ENCODE data around the gene GMEB2.

Gene GMEB2

DNA sequence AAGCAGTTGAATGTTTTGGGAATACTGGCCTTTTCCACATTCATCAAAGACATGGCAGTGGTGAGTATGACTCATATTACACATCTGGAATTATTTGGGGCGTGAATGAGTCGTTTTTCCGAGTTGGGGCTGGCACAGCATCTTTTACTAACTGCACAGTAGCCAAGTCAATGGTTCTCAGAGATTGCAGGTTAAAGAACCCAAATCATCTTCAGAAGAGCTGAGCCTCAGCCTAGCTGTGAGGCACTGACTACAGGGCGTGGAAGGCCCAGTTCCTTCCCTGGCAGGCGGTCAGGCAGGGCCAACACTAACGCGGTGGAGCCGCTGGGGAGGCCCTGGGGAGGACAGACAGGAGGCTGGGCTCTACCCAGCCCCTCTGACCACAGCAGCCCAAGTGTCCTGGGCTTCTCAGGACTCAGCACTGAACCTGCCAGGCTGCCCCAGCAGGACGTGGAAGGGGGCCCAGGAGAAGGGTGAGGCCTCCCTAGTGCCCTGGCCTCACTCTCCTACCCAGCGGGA, 32.8 kb downstream of the GMEB2 start:
- Histone ChIP-seq H3K36me3 (ENCODE audit: insufficient read depth, low read length) (no peaks in the 10 kb centered on the region; the same call in 1 of the 2 replicates), H3K4me3 (no peak overlapping the region), H3K9ac (ENCODE audit: insufficient read length) (no peak overlapping the region), H3K27ac (no peak overlapping the region), H3K9me3 (ENCODE audit: low read depth, low read length) (no peaks in the 10 kb centered on the region)
- TF ChIP-seq POLR2AphosphoS5 (IDR thresholded peaks at IDR 0.05; ENCODE audit: borderline replicate concordance, low read depth, low read length): no peak
- no peak for TF ChIP-seq EZH2 (IDR thresholded peaks at IDR 0.05)
- TF ChIP-seq FOXP2 (optimal IDR thresholded peaks at IDR 0.05; ENCODE audit: control extremely low read depth, extremely low read length, insufficient read depth): no peak
- DNase-seq (ENCODE audit: low read depth, low spot score): no peak

- Histone ChIP-seq H3K9me3 (ENCODE audit: low read depth, low read length) (no peaks in the 10 kb centered on the region), H3K36me3 (ENCODE audit: insufficient read depth, low read length) (no peaks in the 10 kb centered on the region; the same call in 1 of the 2 replicates), H3K4me3 (no peak overlapping the region), H3K27ac (no peak overlapping the region), H3K9ac (ENCODE audit: insufficient read length) (no peak overlapping the region)
- no peak for TF ChIP-seq FOXP2 (optimal IDR thresholded peaks at IDR 0.05; ENCODE audit: control extremely low read depth, extremely low read length, insufficient read depth)
- no peak for TF ChIP-seq POLR2AphosphoS5 (IDR thresholded peaks at IDR 0.05; ENCODE audit: borderline replicate concordance, low read depth, low read length)
- TF ChIP-seq EZH2 (IDR thresholded peaks at IDR 0.05): no peak
- no peak for DNase-seq (ENCODE audit: low read depth, low spot score)
Observed at GRCh38 chr20:63592661-63593060, 34.2 kb downstream of the GMEB2 start.

DNA sequence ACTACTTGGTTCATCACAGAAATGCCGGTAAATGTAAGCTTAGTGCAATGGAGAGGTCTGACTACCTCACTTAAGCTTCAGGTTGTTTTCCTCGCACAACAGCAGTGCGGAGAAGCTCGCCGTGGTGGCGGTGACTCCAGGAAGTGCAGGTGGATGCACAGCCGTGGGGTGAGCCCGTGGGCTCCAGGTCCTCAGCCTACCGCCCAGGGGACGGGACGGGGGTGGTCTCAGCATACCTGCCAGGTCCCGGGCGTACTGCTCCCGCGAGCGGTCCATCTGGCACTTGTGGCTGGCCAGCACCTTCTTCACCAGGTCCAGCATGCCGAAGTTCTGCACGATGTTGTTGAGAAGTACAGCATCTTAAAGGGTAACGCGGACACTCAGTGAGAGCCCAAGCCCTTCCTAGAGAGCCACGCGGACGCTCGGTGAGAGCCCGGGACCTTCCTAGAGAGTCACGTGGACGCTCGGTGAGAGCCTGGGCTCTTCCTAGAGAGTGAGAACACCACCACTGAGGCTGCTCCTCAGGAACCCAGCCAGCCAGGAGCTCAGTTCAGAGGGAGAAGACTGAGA, 35.0 kb downstream of the GMEB2 start:
- no peak for DNase-seq (ENCODE audit: low read depth, low spot score)
- Histone ChIP-seq H3K9ac (ENCODE audit: insufficient read length) (no peak overlapping the region), H3K27ac (no peak overlapping the region)

GRCh38 chr20:63591147-63591533, 35.8 kb downstream of the GMEB2 start:
- DNase-seq (ENCODE audit: low read depth, low spot score): no peak
- Histone ChIP-seq H3K27ac (no peak overlapping the region), H3K36me3 (ENCODE audit: insufficient read depth, low read length) (no peaks in the 10 kb centered on the region; the same call in 1 of the 2 replicates)

More for the DNA sequence above, 35.0 kb downstream of the GMEB2 start:
- no peak overlapping the region for H3K4me3 ChIP-seq
- TF ChIP-seq POLR2AphosphoS5 (IDR thresholded peaks at IDR 0.05; ENCODE audit: borderline replicate concordance, low read depth, low read length) (no peak), FOXP2 (optimal IDR thresholded peaks at IDR 0.05; ENCODE audit: control extremely low read depth, extremely low read length, insufficient read depth) (no peak), EZH2 (IDR thresholded peaks at IDR 0.05) (no peak)
- no peaks in the 10 kb centered on the region; the same call in 1 of the 2 replicates for H3K36me3 ChIP-seq (ENCODE audit: insufficient read depth, low read length)
- H3K9me3 ChIP-seq (ENCODE audit: low read depth, low read length): no peaks in the 10 kb centered on the region

DNA sequence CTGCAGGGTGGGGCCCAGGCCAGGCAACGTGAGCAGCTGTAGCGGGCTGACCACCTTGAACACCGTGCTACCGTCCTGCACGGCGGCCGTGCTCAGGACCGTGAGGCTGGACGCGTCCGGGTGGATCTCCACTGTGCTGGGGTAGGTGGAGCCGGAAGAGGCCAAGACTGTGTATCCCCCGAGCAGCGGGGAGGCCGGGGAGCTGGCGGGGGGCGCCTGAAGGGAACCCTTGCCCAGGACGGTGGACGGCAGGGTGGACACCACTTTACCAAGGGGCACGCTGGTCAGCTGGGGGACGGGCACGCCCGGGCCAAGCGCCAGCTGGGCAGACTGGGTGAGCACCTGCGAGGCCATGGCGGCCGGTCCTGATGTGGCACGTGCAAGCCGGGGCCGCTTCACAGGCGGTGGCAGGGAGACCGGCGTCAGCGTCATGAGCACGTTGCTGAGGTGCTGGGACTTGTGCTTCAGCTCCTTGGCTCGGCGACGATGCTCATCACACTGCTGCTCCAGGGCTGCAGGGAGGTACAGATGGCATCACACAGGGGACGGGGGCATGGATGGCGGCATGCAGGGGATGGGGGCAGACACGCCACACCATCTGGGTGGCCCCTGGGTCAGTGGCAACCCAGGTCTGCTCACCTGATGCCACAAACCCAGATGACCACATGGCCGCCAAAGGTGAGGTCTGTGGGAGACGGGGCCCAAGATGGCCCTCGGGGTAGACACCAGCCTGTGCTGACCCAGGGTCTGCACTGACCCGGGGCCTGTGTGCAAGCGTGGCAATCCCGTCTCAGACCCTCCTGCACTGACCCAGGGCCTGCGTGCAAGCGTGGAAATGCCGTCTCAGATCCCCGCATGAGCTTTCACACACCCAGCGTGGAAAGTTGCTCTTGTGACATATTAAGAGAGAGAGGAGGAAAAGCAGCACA, 36.4 kb downstream of the GMEB2 start:
- Histone ChIP-seq H3K4me3 (no peak overlapping the region), H3K9ac (ENCODE audit: insufficient read length) (no peak overlapping the region), H3K36me3 (ENCODE audit: insufficient read depth, low read length) (no peaks in the 10 kb centered on the region; the same call in 1 of the 2 replicates), H3K27ac (no peak overlapping the region), H3K9me3 (ENCODE audit: low read depth, low read length) (no peaks in the 10 kb centered on the region)
- TF ChIP-seq EZH2 (IDR thresholded peaks at IDR 0.05) (no peak), POLR2AphosphoS5 (IDR thresholded peaks at IDR 0.05; ENCODE audit: borderline replicate concordance, low read depth, low read length) (no peak), FOXP2 (optimal IDR thresholded peaks at IDR 0.05; ENCODE audit: control extremely low read depth, extremely low read length, insufficient read depth) (no peak)
- no peak for DNase-seq (ENCODE audit: low read depth, low spot score)

More at GRCh38 chr20:63591147-63591533, 35.8 kb downstream of the GMEB2 start:
- Histone ChIP-seq H3K4me3 (no peak overlapping the region), H3K9ac (ENCODE audit: insufficient read length) (no peak overlapping the region), H3K9me3 (ENCODE audit: low read depth, low read length) (no peaks in the 10 kb centered on the region)
- TF ChIP-seq EZH2 (IDR thresholded peaks at IDR 0.05): no peak
- no peak for TF ChIP-seq POLR2AphosphoS5 (IDR thresholded peaks at IDR 0.05; ENCODE audit: borderline replicate concordance, low read depth, low read length)
- TF ChIP-seq FOXP2 (optimal IDR thresholded peaks at IDR 0.05; ENCODE audit: control extremely low read depth, extremely low read length, insufficient read depth): no peak

GRCh38 chr20:63589261-63590217, 37.4 kb downstream of the GMEB2 start:
- Histone ChIP-seq H3K9me3 (ENCODE audit: low read depth, low read length) (no peaks in the 10 kb centered on the region), H3K4me3 (no peak overlapping the region), H3K27ac (no peak overlapping the region), H3K9ac (ENCODE audit: insufficient read length) (no peak overlapping the region), H3K36me3 (ENCODE audit: insufficient read depth, low read length) (no peaks in the 10 kb centered on the region; the same call in 1 of the 2 replicates)
- no peak for DNase-seq (ENCODE audit: low read depth, low spot score)
- no peak for TF ChIP-seq EZH2 (IDR thresholded peaks at IDR 0.05)
- no peak for TF ChIP-seq POLR2AphosphoS5 (IDR thresholded peaks at IDR 0.05; ENCODE audit: borderline replicate concordance, low read depth, low read length)
- no peak for TF ChIP-seq FOXP2 (optimal IDR thresholded peaks at IDR 0.05; ENCODE audit: control extremely low read depth, extremely low read length, insufficient read depth)

- Histone ChIP-seq H3K27ac (no peak overlapping the region), H3K9ac (ENCODE audit: insufficient read length) (no peak overlapping the region), H3K36me3 (ENCODE audit: insufficient read depth, low read length) (no peaks in the 10 kb centered on the region; the same call in 1 of the 2 replicates)
Observed at GRCh38 chr20:63588641-63589041, 38.3 kb downstream of the GMEB2 start.

More at GRCh38 chr20:63588641-63589041, 38.3 kb downstream of the GMEB2 start:
- Histone ChIP-seq H3K4me3 (no peak overlapping the region), H3K9me3 (ENCODE audit: low read depth, low read length) (no peaks in the 10 kb centered on the region)
- no peak for DNase-seq (ENCODE audit: low read depth, low spot score)
- TF ChIP-seq EZH2 (IDR thresholded peaks at IDR 0.05): no peak

Data from SK-N-MC (cell line).